Hematopoietic multipotent progenitor cell treated with erythropoietin and hydrocortisone succinate and interleukin-3 and kit ligand, for 8 days (in vitro differentiated cells): ENCODE measurements around the gene VAPB.

ENCODE experiments used
- DNase-seq: peaks from one replicate; pipeline ENCODE4 v3.0.0-alpha.2; 2015

The VAPB gene

GRCh38 chr20:58486207-58486606 lies 97.2 kb downstream of the VAPB start:
- no peak for DNase-seq

GRCh38 chr20:58492074-58492718 lies 103.2 kb downstream of the VAPB start:
- DNase-seq = no peak

- DNase-seq = no peak
Observed at GRCh38 chr20:58492795-58493524, 103.9 kb downstream of the VAPB start.

- DNase-seq = no peak
Observed at GRCh38 chr20:58494923-58495622, 106.0 kb downstream of the VAPB start.

GRCh38 chr20:58495623-58496428 lies 106.8 kb downstream of the VAPB start:
- no peak for DNase-seq

GRCh38 chr20:58496429-58496769 lies 107.4 kb downstream of the VAPB start:
- no peak for DNase-seq

- no peak for DNase-seq
Observed at GRCh38 chr20:58497076-58497641, 108.1 kb downstream of the VAPB start.

- no peak for DNase-seq
Observed at GRCh38 chr20:58497724-58498469, 108.9 kb downstream of the VAPB start.

- no peak for DNase-seq
Observed at GRCh38 chr20:58498470-58499068, 109.5 kb downstream of the VAPB start.

- no peak for DNase-seq
Observed at GRCh38 chr20:58500256-58500655, 111.2 kb downstream of the VAPB start.
